Activated T-helper 2 cell treated with anti-CD3 and anti-CD28 coated beads, Interferon-gamma antibody, Interleukin-2, Interleukin-4, amounts not matched to agents 10 μg/mL and 5 μg/mL and 100 μg/mL, durations not matched to agents 14 hours and 24 hours and 36 hours (primary cell): ENCODE data around the gene POC1A. TPM values are rescaled to one million over a fixed set of nuclear protein-coding genes. Genes with fewer than 3 reads are reported as not detected.

ENCODE experiments used
- DNase-seq: peaks from one replicate; pipeline ENCODE4 v3.0.0; 2021; ENCODE audit warnings: low spot score
- H3K27ac Mint-ChIP-seq: one replicate; pipeline ENCODE4 v1.8.0; 2021; ENCODE audit warnings: mixed read lengths
- H3K27me3 Mint-ChIP-seq: one replicate; pipeline ENCODE4 v1.8.0; 2021; ENCODE audit warnings: low read depth, mixed read lengths
- H3K36me3 Mint-ChIP-seq: one replicate; pipeline ENCODE4 v1.8.0; 2021; ENCODE audit warnings: low read depth, mixed read lengths
- H3K4me1 Mint-ChIP-seq: one replicate; pipeline ENCODE4 v1.8.0; 2021; ENCODE audit warnings: low read depth, mixed read lengths
- H3K4me3 Mint-ChIP-seq: one replicate; pipeline ENCODE4 v1.8.0; 2021; ENCODE audit warnings: low read depth, mild to moderate bottlenecking, moderate library complexity, mixed read lengths
- H3K9me3 Mint-ChIP-seq: one replicate; pipeline ENCODE4 v1.8.0; 2021; ENCODE audit warnings: mixed read lengths
- intact Hi-C: fragments of 100-400 bp; cut with micrococcal nuclease; formaldehyde crosslinking; loops from one replicate; pipeline ENCODE4 v1.15.1; 2023
- total RNA-seq: library from RNA; stranded (reverse); gene quantifications from 2 replicates; pipeline ENCODE4 v1.2.3, GENCODE V29; 2022

POC1A gene
- total RNA-seq, 1 donor from 2014 or later, result 20.4 TPM

DNA sequence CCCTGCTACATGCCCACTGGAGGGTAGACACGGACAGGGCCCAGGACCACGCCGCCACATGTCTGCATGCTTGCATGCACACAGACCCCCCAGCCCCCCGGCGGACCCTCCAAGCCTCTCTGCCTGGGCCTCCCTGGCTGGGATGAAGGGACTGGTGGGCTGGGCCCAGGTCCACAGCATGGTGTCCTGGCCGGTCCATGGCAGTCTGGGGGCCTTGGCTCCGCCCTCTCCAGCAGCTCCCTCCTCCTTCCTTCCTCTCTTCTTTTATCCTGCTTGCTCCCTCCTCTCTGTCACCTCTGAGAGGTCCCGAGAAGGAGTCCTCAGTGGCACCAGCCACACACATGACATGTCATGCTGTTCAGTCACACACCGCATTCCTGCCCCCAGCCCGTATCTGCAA is 122.3 kb downstream of the POC1A start:
- H3K36me3 Mint-ChIP-seq, result no peaks in the 10 kb centered on the region
- DNase-seq, result no peak
- intact Hi-C loops, result no loop called here
- no peak overlapping the region for H3K27ac Mint-ChIP-seq
- H3K4me3 Mint-ChIP-seq, result no peak overlapping the region
- H3K9me3 Mint-ChIP-seq, result no peaks in the 10 kb centered on the region
- H3K4me1 Mint-ChIP-seq, result no peaks in the 10 kb centered on the region
- no peaks in the 10 kb centered on the region for H3K27me3 Mint-ChIP-seq

DNA sequence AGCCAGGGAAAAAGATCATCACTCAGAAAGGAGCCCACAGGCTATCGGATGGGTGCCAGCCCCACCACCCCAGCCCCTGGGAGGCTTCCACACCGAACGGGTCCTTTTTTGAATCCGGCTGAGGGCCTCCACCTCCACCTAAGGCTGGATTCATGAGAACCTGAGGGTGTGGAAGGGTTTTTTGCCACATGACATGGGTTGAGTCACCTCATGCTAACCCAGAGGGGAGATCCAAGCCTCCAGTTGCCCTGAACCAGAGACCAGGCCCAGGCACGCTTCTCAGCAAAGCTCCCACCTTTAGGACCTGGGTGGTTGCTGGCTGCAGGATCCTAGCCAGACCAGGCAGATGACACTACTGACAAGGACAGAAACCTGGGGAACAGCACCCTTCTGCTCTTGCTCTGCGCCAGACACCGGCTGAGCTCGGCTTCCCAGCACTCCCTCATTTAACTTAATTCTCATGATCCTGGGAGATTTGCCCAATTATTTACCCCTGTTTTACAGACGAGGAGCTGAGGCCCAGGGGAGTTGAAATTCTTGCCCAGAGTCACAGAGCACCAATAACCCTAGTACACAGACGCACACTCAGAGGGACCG is 123.4 kb downstream of the POC1A start:
- no peak for DNase-seq
- intact Hi-C loops, result no loop called here
- H3K4me1 Mint-ChIP-seq, result no peaks in the 10 kb centered on the region
- H3K27me3 Mint-ChIP-seq, result peaks cover 3% of the 10 kb centered on the region
- H3K27ac Mint-ChIP-seq, result no peak overlapping the region
- H3K36me3 Mint-ChIP-seq, result no peaks in the 10 kb centered on the region
- H3K4me3 Mint-ChIP-seq, result no peak overlapping the region
- H3K9me3 Mint-ChIP-seq, result no peaks in the 10 kb centered on the region

DNA sequence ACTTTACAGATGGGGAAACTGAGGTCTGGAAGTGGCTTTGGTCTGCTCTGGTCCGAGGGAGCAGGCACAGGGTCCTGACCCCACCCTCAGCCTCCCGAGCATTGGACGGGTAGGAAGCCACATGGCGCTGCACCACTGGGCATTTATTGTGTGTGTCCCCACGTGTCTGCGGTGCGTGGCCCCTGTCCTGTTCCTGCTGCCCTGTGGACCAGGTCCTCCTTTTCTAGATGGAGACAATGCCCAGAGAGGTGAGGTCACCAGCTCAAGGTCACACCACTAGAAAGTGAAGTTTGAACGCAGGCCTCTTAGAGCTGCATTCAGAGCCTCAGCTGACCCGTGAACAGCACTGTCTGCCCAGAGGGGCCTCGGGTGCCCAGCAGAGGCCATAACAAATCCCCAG is 124.7 kb downstream of the POC1A start:
- Mint-ChIP-seq H3K4me1 (no peaks in the 10 kb centered on the region), H3K27ac (no peak overlapping the region), H3K36me3 (no peaks in the 10 kb centered on the region), H3K9me3 (no peaks in the 10 kb centered on the region), H3K4me3 (no peak overlapping the region), H3K27me3 (peaks cover 3% of the 10 kb centered on the region)
- intact Hi-C loops, result no loop called here
- DNase-seq, result no peak

DNA sequence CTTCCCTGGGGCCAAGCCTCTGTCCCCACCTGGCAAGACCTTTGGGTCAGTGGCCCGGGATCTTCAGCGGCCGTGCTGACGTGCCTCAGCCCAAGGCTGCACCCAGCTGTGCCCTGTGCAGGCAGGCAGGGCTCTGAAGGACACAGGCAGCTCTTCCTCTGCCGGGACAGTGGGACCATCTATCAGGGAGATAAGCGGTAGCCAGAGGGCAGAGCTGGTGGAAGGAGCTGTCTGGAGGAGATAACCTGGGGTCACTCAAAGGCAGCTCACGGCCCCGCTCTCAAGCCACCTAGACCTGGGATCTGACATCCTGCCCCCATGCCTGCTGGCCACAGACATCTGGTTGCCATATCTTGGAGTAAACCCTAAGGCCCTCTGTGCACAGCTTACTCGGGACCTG is 125.2 kb downstream of the POC1A start:
- no peaks in the 10 kb centered on the region for H3K36me3 Mint-ChIP-seq
- no peaks in the 10 kb centered on the region for H3K9me3 Mint-ChIP-seq
- DNase-seq, result no peak

DNA sequence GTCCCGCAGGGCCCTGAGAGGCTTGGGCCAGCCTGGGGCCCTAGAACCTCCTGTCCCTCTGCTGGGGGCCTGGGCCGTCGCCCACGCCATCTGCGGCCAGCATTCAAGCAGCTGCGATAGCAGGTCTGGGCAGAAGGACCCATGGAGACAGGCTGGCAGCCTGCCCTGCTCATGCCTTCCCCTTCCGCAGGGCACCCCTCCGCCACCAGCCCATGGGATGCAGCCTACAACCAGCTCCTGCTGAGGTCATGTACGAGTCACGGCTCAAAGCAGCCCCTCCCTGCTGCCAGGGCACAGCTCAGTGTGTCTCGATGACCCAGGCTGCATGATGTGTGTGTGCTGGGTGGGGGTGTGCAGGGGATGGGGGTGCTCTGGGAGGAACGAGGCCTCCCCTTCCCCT is 125.7 kb downstream of the POC1A start:
- Mint-ChIP-seq H3K9me3 (no peaks in the 10 kb centered on the region), H3K36me3 (no peaks in the 10 kb centered on the region), H3K27ac (no peak overlapping the region), H3K27me3 (peaks cover 3% of the 10 kb centered on the region), H3K4me3 (no peak overlapping the region), H3K4me1 (no peaks in the 10 kb centered on the region)
- no peak for DNase-seq
- intact Hi-C loops, result no loop called here

More for the DNA sequence above, 125.2 kb downstream of the POC1A start:
- Mint-ChIP-seq H3K4me3 (no peak overlapping the region), H3K4me1 (no peaks in the 10 kb centered on the region), H3K27ac (no peak overlapping the region), H3K27me3 (peaks cover 3% of the 10 kb centered on the region)
- intact Hi-C loops, result no loop called here

DNA sequence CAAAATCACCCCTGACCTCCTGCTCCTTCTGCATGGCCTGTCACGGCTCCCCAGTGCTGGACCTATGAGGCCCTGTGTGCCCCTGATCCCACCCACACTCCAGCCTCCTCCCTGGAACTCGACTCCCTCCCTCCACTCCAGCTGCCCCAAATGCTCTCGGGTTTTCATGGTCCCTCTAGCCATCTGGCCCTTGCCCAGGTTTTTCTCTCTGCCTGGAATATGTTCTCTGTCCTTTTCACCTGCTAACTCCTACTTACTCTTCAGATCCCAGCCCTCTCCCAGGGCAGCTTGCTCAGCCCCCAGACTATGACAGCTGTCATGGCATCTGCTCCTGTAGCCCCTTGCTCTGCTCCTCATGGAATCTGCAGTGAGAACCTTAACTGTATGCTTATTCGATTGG is 128.2 kb downstream of the POC1A start:
- Mint-ChIP-seq H3K4me3 (no peak overlapping the region), H3K9me3 (no peaks in the 10 kb centered on the region), H3K27me3 (peaks cover 3% of the 10 kb centered on the region), H3K4me1 (no peaks in the 10 kb centered on the region), H3K36me3 (no peaks in the 10 kb centered on the region), H3K27ac (no peak overlapping the region)
- intact Hi-C loops, result no loop called here
- DNase-seq, result no peak

DNA sequence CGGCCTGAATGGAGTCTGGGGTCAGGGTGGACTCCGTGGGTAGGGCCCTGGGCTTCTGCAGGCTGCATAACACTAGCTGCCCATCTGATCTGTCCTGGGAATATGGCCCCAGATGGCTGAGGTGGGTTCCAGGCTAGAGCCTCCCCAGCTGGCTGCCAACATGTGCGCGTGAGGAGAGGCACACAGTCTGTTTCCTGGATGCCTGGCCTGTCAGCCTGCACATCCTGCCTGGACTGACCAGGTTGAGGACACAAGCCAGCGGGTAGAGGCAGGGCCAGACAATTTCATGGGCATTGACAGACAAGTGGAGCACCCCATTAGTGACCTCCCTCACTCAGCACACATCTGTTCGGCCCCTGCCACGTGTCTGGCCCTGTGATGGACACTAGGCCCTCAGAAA is 128.8 kb downstream of the POC1A start:
- no peak for DNase-seq
- H3K27me3 Mint-ChIP-seq, result peaks cover 3% of the 10 kb centered on the region
- H3K36me3 Mint-ChIP-seq, result no peaks in the 10 kb centered on the region
- H3K9me3 Mint-ChIP-seq, result no peaks in the 10 kb centered on the region
- no peak overlapping the region for H3K27ac Mint-ChIP-seq
- no peak overlapping the region for H3K4me3 Mint-ChIP-seq
- no peaks in the 10 kb centered on the region for H3K4me1 Mint-ChIP-seq
- intact Hi-C loops, result no loop called here

Other genes with a start within 250 kb of the POC1A start
- gene RRP9, start 212.5 kb downstream of the POC1A start, total RNA-seq, result 57.5 and 58.2 TPM in 2 replicates
- 15.8 and 18.9 TPM in 2 replicates for gene PARP3, start 212.1 kb downstream of the POC1A start, total RNA-seq
- not detected in 2 replicates for gene GPR62, start 199.0 kb downstream of the POC1A start, total RNA-seq
- gene PCBP4, start 187.0 kb downstream of the POC1A start, total RNA-seq, result 21.1 and 23.8 TPM in 2 replicates
- gene ABHD14B, start 180.4 kb downstream of the POC1A start, total RNA-seq, result 49.2 and 51.6 TPM in 2 replicates
- gene ABHD14A, start 179.4 kb downstream of the POC1A start, total RNA-seq, result 13.5 and 15.9 TPM in 2 replicates
- gene ACY1, start 170.9 kb downstream of the POC1A start, total RNA-seq, result 62.8 and 64.6 TPM in 2 replicates
- gene RPL29, start 158.5 kb downstream of the POC1A start, total RNA-seq, result 1,666 and 1,693 TPM in 2 replicates
- 29.0 and 30.3 TPM in 2 replicates for gene DUSP7, start 97.9 kb downstream of the POC1A start, total RNA-seq
- 117 and 123 TPM in 2 replicates for gene ALAS1, start 43.7 kb upstream of the POC1A start, total RNA-seq
- 0.32 and 0.50 TPM in 2 replicates for gene TLR9, start 71.2 kb upstream of the POC1A start, total RNA-seq
- gene TWF2, start 84.7 kb upstream of the POC1A start, total RNA-seq, result 89.7 and 91.1 TPM in 2 replicates
- 44.7 and 46.4 TPM in 2 replicates for gene PPM1M, start 91.3 kb upstream of the POC1A start, total RNA-seq
- gene WDR82, start 124.2 kb upstream of the POC1A start, total RNA-seq, result 101 and 103 TPM in 2 replicates
- 16.6 and 16.8 TPM in 2 replicates for gene GLYCTK, start 133.4 kb upstream of the POC1A start, total RNA-seq
- gene DNAH1, start 161.9 kb upstream of the POC1A start, total RNA-seq, result 9.8 and 11.1 TPM in 2 replicates